Skeletal muscle cell (primary cell): Measurements from ENCODE around the gene GCN1.

Experiments
- DNase-seq: peaks from one replicate; pipeline ENCODE4 v3.0.0-alpha.2; 2010; ENCODE audit warnings: low read depth
- H3K4me3 ChIP-seq: 2 replicates; pipeline ENCODE4 v1.5.1; 2011; ENCODE audit warnings: low read depth, mild to moderate bottlenecking, control low read depth, low read length, moderate library complexity

Gene GCN1

GRCh38 chr12:120132054-120132836, 62.3 kb downstream of the GCN1 start:
- H3K4me3 ChIP-seq = no peak overlapping the region

DNA sequence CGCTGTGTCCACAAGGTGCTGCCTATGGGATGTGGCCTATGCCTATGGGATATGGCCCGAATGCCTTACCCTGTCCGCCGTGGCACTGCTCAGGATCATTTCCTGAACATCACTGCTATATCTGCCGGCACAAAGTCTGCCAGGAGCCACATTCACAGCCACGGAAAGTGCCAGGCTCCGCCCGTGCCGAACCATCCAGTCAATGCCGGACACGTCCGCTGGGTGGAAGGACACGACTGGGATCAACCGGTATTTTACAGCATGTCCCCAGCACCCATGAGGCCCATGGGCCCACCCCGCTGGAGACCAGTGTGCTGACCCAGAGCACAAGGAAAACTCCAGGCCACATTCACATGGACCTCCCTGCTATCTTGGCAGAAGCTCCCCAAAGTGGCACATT, 63.4 kb downstream of the GCN1 start:
- H3K4me3 ChIP-seq = no peak overlapping the region
- no peak for DNase-seq

More at GRCh38 chr12:120132054-120132836, 62.3 kb downstream of the GCN1 start:
- no peak for DNase-seq

DNA sequence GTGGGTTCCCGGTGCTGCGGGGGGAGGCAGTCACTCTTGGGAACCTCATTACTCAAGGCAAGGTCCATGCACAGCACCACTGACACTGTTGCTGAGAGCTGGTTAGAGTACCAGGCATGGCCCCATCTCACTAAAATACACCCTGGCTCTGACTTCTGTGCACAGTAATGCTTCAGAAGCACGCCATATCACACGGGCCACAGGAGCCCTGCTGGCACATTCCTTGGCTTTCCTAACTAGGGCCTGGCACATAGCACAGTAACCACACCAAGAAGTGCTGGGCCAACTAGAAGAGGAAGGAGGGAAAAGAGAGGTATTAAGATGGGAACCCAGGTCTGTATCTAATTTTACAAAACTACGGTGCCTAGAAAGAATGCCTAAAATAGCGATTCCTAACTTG, 64.5 kb downstream of the GCN1 start:
- H3K4me3 ChIP-seq = no peak overlapping the region
- DNase-seq = no peak

GRCh38 chr12:120126635-120127005, 67.9 kb downstream of the GCN1 start:
- H3K4me3 ChIP-seq = no peak overlapping the region
- no peak for DNase-seq

GRCh38 chr12:120125792-120126634, 68.5 kb downstream of the GCN1 start:
- DNase-seq = no peak

GRCh38 chr12:120125029-120125428, 69.5 kb downstream of the GCN1 start:
- H3K4me3 ChIP-seq = no peak overlapping the region
- DNase-seq = no peak

More at GRCh38 chr12:120125792-120126634, 68.5 kb downstream of the GCN1 start:
- no peak overlapping the region for H3K4me3 ChIP-seq

GRCh38 chr12:120121766-120122293, 72.7 kb downstream of the GCN1 start:
- no peak for DNase-seq
- no peak overlapping the region for H3K4me3 ChIP-seq

DNA sequence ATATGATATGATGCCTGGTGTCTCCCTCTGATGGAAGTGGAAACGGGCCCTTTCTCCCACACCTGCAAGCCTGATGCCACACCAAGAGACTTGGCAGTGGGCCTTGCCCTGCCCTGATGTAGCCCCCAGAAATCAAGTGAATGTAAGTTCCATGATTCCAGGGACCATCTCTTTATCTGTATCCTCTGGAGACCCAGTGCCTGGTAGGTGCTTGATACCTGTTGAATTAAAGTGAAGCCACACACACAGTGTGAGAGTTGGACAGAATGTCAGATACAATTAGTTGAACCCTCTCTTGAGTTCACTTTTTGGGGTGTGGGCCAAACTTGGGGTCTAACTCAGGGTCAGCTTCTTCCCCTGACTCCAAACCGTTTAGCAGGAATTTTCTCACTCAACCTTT, 73.2 kb downstream of the GCN1 start:
- no peak overlapping the region for H3K4me3 ChIP-seq
- DNase-seq = no peak

GRCh38 chr12:120119271-120119973, 75.1 kb downstream of the GCN1 start:
- H3K4me3 ChIP-seq = no peak overlapping the region
- no peak for DNase-seq

GRCh38 chr12:120118321-120119061, 76.0 kb downstream of the GCN1 start:
- peak overlapping the region; percentile 80 for H3K4me3 ChIP-seq
- DNase-seq = no peak

- H3K4me3 ChIP-seq = peak overlapping the region; percentile 80
- DNase-seq = no peak
Observed at GRCh38 chr12:120117961-120118320, 76.6 kb downstream of the GCN1 start.

- H3K4me3 ChIP-seq = peak overlapping the region; percentile 80
- DNase-seq = no peak
Observed at GRCh38 chr12:120116792-120117651, 77.5 kb downstream of the GCN1 start.

DNA sequence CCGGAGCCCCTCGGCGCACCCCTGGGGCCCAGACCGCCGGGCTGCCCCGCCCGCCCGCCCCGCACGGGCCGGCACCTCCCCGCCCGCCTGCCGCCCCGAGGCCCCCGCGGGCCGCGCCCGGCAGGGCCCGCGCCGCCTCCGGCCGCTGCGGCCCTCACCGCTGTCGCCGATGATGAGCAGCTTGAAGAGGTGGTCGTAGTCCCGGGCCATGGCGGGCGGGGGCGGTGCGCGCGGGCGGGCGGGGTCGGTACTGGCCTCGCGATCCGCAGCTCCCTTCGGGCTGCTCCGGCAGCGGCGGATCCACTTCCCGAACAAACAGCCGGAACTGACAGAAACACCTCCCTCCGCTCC, 78.1 kb downstream of the GCN1 start, which contains the start of gene RAB35:
Gene RAB35, minus strand, starts transcription at position 313 of the 351 bp plus-strand sequence. Its CDS starts 103 bp downstream, at position 210.
- H3K4me3 ChIP-seq = peak within 1 kb of the TSS; percentile 80
- DNase-seq = peak; percentile 70

DNA sequence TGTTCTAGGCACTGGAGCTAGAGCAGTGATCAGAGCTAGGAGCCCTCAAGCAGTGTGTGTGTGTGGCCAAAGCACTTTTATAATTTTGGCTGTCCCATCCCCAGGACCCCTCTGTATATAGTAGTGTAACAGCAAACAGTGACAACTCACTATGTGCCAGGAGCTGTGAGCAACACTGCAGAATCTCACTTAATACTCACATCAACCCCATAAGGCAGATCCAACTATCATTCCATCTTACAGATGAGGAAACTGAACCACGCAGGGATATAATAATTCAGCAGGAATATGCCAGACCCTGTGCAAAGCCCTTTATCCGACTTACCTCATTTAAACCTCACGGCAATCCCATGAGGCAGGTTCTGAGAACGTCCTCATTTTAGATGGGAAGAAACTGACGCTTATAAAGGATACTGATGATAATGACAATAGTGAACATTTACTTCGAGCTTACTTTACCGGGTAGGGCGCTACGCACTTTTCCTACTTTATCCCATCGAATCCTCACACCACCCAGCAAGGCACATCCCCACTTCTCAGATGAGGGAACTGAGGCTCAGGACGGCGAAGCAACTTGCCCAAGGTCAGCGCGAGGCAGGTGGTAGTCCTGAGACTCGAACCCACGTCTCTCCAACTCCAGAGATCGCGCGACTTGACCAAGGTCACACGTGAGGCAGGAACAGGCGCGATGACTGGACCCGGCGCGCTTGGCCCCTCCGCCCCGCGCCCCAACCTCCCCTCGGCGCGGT, 78.6 kb downstream of the GCN1 start:
- no peak for DNase-seq
- peak overlapping the region; percentile 80 for H3K4me3 ChIP-seq

- no peak for DNase-seq
Observed at GRCh38 chr12:120115066-120115465, 79.4 kb downstream of the GCN1 start.

GRCh38 chr12:120110550-120111501, 83.7 kb downstream of the GCN1 start:
- DNase-seq = no peak
- H3K4me3 ChIP-seq = no peak overlapping the region

More at GRCh38 chr12:120115066-120115465, 79.4 kb downstream of the GCN1 start:
- peak overlapping the region; percentile 80 for H3K4me3 ChIP-seq
